Raji (cell line): ENCODE data around the gene C16orf92.
A peak's percentile ranks its signal among the peaks of the same experiment; 100 is the strongest.

ENCODE experiments used
- POLR2A ChIP-seq: IDR thresholded peaks from 2 replicates; pipeline ENCODE4 v1.6.1; 2011; ENCODE audit warnings: low read depth, low read length, control low read depth; ENCODE audit not compliant: insufficient read depth

Gene C16orf92

GRCh38 chr16:30027588-30028437 lies 4.8 kb downstream of the C16orf92 start:
- no peak for TF ChIP-seq POLR2A

GRCh38 chr16:30028438-30029076 lies 5.6 kb downstream of the C16orf92 start:
- TF ChIP-seq POLR2A: no peak

DNA sequence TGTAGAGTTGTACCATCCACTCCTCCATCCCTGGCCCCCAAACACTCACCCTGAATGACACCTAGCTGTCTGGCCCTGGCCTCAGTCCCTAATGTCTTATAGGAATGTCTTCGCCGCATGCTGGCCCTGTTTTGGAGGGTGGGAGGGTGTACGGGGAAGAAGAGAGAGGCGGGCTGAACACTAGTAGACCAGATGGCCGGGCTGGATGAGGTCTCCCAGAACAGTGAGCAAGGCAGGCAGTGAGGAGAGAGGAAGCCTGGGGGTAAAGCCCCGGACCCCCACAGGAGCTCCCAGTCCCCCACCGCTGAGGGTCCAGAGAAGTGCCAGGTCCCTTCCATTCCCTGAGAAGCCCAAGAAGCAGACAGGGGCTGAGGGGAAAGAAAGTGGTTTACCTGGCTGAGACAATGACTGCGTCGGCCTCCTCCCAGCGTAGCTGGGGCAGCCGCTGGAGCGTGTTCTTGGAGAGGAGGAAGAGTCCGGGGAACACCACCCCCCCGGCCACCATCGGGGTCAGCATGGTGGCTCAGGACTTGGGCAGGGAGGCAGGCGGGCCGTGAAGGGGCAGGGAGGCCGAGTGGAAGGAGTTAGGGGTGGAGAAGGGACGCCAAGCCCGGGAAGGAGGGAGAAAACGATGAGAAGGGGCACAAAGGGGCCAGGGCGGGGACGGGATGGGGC lies 7.2 kb downstream of the C16orf92 start:
- TF ChIP-seq POLR2A: no peak

DNA sequence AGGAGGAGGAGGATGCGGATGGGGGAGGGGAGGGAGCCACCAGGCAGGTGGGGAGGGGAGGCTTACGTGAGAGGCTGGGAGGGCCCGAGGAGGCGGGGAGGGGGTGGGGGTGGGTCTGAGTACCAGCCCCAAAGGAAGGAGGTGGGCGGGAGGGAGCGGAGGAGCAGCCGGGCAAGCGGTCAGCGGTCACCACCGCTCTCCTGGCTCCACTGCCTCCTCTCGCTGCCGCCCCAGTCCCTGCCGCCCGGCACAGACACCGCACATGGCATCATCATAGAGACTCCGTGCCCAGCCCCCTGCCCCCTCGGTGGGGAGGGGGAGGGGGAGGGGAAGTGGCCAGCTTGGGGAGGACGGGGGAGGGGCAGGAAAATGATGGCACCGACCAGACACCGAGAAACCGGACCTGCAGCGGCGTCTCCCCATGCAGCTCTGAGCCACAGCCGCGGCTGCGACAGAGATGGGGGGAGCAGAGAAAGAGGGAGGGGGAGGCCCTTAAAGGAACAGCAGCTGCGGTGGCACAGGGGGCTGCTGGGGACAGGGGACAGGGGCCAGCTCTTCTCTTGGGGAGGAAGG lies 7.9 kb downstream of the C16orf92 start, which contains the start of gene TLCD3B:
TSS of gene TLCD3B (minus strand) at position 431 of the 573 bp plus-strand sequence. CDS start 744 bp downstream, outside the sequence.
- TF ChIP-seq POLR2A: no peak

DNA sequence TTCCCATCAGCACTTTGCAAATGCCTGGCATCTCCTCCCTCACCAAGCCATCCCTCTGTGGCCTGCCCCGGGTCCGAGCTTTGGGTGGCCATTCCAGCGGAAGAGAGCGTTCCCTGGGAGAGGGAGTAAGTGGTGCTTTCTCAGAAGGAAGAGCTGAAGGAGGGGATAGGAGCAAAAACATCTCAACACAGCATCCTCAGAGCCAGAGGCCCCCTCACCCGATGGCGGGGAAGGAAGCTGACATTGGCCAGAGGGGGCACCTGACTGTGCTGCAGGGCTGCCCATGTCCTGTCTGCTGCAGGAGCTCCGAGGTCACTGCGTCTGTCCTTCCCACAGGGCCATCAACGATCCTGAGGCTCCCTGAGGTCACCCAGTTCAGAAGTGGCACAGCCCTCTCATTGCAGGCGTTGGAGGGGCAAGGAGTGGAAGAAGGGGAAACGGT lies 8.5 kb downstream of the C16orf92 start:
- TF ChIP-seq POLR2A: no peak

GRCh38 chr16:30032083-30032819 lies 9.3 kb downstream of the C16orf92 start:
- TF ChIP-seq POLR2A: no peak

- TF ChIP-seq POLR2A: no peak
Measured at GRCh38 chr16:30033270-30033669, 10.3 kb downstream of the C16orf92 start.

- no peak for TF ChIP-seq POLR2A
Measured at GRCh38 chr16:30040221-30040620, 17.2 kb downstream of the C16orf92 start.

- TF ChIP-seq POLR2A: no peak
Measured at GRCh38 chr16:30041841-30042240, 18.8 kb downstream of the C16orf92 start.

DNA sequence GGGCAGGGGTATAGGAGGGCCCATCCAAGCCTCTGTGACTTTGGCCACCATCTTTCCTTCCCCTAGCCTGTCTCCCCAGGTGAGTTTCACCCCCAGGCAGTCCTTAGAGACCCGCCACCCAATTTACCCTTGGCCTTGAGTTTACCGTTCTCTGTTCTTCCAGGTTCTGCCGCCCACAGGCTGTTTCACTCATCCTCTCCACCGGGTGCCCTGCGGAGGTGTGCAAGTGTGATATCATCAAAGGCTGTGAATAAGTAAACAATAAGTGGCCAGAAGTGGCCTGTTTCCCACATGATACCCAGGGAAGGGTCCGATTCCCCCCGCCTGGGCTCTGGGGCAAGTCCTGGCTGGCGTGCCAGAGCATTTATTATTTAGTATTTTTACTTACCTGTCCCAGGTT lies 23.2 kb downstream of the C16orf92 start:
- TF ChIP-seq POLR2A: no peak

GRCh38 chr16:30046588-30046987 lies 23.6 kb downstream of the C16orf92 start:
- TF ChIP-seq POLR2A: no peak

- no peak for TF ChIP-seq POLR2A
Measured at GRCh38 chr16:30049871-30050270, 26.9 kb downstream of the C16orf92 start.

DNA sequence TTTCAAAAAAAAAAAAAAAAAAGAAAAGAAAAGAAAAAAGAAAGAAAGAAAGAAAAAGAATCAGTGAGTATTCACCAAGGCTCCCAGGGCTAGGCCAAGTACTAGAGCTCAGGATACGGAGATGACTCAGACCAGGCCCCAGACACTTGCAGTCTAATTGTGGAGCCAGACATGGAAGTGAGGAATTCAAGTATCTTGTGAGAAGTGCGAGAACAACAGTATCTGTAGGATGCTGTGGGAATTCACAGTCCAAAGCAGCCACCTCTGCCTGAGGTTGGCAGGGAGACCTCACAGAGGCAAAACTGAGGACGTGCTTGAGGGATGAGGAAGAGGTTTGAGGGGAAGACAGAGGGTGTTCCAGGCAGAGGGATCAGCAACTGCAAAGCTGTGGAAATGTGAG lies 28.5 kb downstream of the C16orf92 start:
- TF ChIP-seq POLR2A: no peak

- TF ChIP-seq POLR2A: peak; percentile 55
Measured at GRCh38 chr16:30052671-30053372, 29.8 kb downstream of the C16orf92 start.

DNA sequence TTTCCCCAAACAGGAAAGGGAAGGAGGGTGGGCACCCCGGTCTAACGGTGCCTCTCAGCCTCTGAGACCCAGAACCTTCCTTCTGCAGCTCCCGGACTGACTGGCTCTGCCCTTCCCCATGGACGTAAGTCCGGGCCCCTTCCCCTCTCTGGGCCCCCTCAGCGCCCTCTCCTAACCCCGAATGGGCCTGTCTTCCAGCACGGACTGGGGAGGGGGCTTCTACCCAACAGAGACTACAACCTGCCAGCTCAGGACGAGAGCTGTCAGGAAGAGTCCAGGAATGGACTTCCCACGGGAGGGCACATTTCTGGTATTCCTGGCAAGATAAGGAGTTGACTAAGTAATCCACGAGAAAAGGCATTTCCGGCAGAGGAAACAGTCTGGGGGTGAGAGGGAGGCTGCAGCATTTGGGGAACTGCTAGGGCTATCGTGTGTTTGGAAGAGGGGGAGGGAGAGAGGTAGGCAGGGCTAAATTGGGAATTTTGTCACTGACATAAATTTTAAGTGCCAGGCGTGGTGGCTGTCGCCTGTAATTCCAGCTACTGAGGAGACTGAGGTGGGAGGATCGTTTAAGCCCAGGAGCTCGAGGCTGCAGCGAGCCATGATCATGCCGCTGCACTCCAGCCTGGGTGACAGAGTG lies 30.5 kb downstream of the C16orf92 start:
- TF ChIP-seq POLR2A: no peak
